ENCODE data around the gene GPN2. TPM values are rescaled to one million over a fixed set of nuclear protein-coding genes. Genes with fewer than 3 reads are reported as not detected.

The GPN2 gene
- total and polyA plus RNA-seq, 9 of the 15 experiments (the other 6 are each of a cell fraction or from before 2014, with no cell fraction given), result 9.9 to 58.8 (median 20.4) TPM

DNA sequence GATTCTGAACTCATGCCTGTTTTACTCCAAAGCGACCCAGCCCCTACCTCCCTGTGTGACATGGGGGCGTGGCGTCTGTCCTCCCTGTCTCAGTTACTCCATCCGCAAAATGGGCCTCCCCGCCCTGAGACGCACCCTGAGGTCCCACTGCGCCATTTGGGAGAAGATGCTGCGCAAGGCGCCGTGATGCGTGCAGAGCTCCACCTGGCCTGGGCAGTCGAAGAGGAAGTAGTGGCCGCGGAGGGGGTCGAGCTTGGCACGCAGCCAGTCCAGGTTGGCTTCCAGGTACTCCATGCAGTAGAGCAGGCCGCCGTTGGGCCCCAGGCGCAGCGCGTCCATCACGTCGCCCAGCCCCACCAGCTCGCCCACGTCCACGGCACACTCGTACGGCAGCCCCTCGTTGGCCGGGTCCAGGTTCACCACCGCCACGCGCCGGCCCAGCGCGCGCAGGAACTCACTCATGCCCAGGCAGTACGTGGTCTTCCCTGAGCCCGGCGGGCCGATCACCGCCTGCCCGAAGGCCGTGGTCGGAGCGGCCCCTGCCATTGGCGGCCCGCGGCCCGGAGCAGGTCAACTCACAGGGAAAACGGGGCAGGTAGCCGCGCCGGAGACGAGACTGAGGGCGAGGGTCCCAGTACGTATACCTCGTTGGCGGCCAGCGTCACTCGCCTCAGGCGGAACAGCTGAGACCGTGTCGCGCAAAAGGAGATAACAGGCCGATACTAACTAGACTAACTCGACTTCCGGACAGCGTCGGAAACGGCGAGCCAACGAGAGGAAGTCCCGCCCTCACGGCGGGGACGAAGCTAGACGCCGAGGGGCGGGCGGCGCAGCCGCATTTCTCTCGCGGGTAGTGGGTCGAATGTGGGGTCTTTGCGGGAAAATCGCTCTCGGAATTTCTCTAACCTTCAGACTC lies at the start of gene GPN2 (continued):
- TF ChIP-seq, protein P1, sequence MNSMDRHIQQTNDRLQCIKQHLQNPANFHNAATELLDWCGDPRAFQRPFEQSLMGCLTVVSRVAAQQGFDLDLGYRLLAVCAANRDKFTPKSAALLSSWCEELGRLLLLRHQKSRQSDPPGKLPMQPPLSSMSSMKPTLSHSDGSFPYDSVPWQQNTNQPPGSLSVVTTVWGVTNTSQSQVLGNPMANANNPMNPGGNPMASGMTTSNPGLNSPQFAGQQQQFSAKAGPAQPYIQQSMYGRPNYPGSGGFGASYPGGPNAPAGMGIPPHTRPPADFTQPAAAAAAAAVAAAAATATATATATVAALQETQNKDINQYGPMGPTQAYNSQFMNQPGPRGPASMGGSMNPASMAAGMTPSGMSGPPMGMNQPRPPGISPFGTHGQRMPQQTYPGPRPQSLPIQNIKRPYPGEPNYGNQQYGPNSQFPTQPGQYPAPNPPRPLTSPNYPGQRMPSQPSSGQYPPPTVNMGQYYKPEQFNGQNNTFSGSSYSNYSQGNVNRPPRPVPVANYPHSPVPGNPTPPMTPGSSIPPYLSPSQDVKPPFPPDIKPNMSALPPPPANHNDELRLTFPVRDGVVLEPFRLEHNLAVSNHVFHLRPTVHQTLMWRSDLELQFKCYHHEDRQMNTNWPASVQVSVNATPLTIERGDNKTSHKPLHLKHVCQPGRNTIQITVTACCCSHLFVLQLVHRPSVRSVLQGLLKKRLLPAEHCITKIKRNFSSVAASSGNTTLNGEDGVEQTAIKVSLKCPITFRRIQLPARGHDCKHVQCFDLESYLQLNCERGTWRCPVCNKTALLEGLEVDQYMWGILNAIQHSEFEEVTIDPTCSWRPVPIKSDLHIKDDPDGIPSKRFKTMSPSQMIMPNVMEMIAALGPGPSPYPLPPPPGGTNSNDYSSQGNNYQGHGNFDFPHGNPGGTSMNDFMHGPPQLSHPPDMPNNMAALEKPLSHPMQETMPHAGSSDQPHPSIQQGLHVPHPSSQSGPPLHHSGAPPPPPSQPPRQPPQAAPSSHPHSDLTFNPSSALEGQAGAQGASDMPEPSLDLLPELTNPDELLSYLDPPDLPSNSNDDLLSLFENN (IDR thresholded peaks at IDR 0.05; ENCODE audit: low read depth in 2 of 2, low read length in 2 of 2), result peak in 1 of 2 experiments; percentile 49; a peak in 1 of 4 replicates
- TF ChIP-seq, protein P2, sequence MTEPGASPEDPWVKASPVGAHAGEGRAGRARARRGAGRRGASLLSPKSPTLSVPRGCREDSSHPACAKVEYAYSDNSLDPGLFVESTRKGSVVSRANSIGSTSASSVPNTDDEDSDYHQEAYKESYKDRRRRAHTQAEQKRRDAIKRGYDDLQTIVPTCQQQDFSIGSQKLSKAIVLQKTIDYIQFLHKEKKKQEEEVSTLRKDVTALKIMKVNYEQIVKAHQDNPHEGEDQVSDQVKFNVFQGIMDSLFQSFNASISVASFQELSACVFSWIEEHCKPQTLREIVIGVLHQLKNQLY (CRISPR knock-in tag; conservative IDR thresholded peaks at IDR 0.05), result 0 out of 4 replicates have a peak, but pooled peaks of 1 of the 2 experiments have one; percentile 16
- TF ChIP-seq HLTF (IDR thresholded peaks at IDR 0.05) (peak; percentile 16; the same call in 1 of the 2 replicates), TCFL5 (CRISPR knock-in tag; conservative IDR thresholded peaks at IDR 0.05) (no peak), SRSF9 (IDR thresholded peaks at IDR 0.05; ENCODE audit: borderline replicate concordance, low read depth, low read length) (no peak), ZNF586 (CRISPR knock-in tag; conservative IDR thresholded peaks at IDR 0.05) (no peak), KAT8 (IDR thresholded peaks at IDR 0.05; ENCODE audit: low read depth) (no peak), LCOR (CRISPR knock-in tag; IDR thresholded peaks at IDR 0.05) (peak; percentile 65), SMARCC2 (IDR thresholded peaks at IDR 0.05; ENCODE audit: low read depth) (peak; percentile 39; the same call in 1 of the 2 replicates), COPS2 (conservative IDR thresholded peaks at IDR 0.05) (no peak)
- TF ChIP-seq, protein P3, sequence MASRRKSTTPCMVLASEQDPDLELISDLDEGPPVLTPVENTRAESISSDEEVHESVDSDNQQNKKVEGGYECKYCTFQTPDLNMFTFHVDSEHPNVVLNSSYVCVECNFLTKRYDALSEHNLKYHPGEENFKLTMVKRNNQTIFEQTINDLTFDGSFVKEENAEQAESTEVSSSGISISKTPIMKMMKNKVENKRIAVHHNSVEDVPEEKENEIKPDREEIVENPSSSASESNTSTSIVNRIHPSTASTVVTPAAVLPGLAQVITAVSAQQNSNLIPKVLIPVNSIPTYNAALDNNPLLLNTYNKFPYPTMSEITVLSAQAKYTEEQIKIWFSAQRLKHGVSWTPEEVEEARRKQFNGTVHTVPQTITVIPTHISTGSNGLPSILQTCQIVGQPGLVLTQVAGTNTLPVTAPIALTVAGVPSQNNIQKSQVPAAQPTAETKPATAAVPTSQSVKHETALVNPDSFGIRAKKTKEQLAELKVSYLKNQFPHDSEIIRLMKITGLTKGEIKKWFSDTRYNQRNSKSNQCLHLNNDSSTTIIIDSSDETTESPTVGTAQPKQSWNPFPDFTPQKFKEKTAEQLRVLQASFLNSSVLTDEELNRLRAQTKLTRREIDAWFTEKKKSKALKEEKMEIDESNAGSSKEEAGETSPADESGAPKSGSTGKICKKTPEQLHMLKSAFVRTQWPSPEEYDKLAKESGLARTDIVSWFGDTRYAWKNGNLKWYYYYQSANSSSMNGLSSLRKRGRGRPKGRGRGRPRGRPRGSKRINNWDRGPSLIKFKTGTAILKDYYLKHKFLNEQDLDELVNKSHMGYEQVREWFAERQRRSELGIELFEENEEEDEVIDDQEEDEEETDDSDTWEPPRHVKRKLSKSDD (conservative IDR thresholded peaks at IDR 0.05; ENCODE audit: low read length), result no peak
- TF ChIP-seq, protein P4, sequence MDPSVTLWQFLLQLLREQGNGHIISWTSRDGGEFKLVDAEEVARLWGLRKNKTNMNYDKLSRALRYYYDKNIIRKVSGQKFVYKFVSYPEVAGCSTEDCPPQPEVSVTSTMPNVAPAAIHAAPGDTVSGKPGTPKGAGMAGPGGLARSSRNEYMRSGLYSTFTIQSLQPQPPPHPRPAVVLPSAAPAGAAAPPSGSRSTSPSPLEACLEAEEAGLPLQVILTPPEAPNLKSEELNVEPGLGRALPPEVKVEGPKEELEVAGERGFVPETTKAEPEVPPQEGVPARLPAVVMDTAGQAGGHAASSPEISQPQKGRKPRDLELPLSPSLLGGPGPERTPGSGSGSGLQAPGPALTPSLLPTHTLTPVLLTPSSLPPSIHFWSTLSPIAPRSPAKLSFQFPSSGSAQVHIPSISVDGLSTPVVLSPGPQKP (CRISPR knock-in tag; IDR thresholded peaks at IDR 0.05), result no peak
- TF ChIP-seq, protein P5, sequence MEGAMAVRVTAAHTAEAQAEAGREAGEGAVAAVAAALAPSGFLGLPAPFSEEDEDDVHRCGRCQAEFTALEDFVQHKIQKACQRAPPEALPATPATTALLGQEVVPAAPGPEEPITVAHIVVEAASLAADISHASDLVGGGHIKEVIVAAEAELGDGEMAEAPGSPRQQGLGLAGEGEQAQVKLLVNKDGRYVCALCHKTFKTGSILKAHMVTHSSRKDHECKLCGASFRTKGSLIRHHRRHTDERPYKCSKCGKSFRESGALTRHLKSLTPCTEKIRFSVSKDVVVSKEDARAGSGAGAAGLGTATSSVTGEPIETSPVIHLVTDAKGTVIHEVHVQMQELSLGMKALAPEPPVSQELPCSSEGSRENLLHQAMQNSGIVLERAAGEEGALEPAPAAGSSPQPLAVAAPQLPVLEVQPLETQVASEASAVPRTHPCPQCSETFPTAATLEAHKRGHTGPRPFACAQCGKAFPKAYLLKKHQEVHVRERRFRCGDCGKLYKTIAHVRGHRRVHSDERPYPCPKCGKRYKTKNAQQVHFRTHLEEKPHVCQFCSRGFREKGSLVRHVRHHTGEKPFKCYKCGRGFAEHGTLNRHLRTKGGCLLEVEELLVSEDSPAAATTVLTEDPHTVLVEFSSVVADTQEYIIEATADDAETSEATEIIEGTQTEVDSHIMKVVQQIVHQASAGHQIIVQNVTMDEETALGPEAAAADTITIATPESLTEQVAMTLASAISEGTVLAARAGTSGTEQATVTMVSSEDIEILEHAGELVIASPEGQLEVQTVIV (CRISPR knock-in tag; IDR thresholded peaks at IDR 0.05; ENCODE audit: borderline replicate concordance), result no peak
- TF ChIP-seq, protein P6, sequence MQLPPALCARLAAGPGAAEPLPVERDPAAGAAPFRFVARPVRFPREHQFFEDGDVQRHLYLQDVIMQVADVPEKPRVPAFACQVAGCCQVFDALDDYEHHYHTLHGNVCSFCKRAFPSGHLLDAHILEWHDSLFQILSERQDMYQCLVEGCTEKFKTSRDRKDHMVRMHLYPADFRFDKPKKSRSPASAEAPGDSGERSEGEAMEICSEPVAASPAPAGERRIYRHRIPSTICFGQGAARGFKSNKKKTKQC (CRISPR knock-in tag; IDR thresholded peaks at IDR 0.05), result peak; percentile 74

Measured in K562 (cell line).